Neural crest cell (in vitro differentiated cells): Measurements from ENCODE around the gene GABRG3. TPM values are rescaled to one million over a fixed set of nuclear protein-coding genes. Genes with fewer than 3 reads are reported as not detected.

Source experiments
- DNase-seq: peaks from one replicate; pipeline ENCODE4 v3.0.0; 2021; ENCODE audit warnings: low read depth, mixed read lengths, low spot score
- H3K27ac Mint-ChIP-seq: one replicate; pipeline ENCODE4 v1.8.0; 2021; ENCODE audit warnings: mild to moderate bottlenecking, mixed read lengths; ENCODE audit not compliant: unreplicated experiment
- H3K27me3 Mint-ChIP-seq: 2 replicates; pipeline ENCODE4 v1.8.0; 2021; ENCODE audit warnings: low read depth, mild to moderate bottlenecking, mixed read lengths
- H3K36me3 Mint-ChIP-seq: 2 replicates; pipeline ENCODE4 v1.8.0; 2021; ENCODE audit warnings: low read depth, mild to moderate bottlenecking, mixed read lengths
- H3K4me1 Mint-ChIP-seq: 2 replicates; pipeline ENCODE4 v1.8.0; 2021; ENCODE audit warnings: mixed read lengths
- H3K4me3 Mint-ChIP-seq: one replicate; pipeline ENCODE4 v1.8.0; 2021; ENCODE audit warnings: mild to moderate bottlenecking, mixed read lengths
- H3K9me3 Mint-ChIP-seq: 2 replicates; pipeline ENCODE4 v1.8.0; 2021; ENCODE audit warnings: mixed read lengths
- CTCF ChIP-seq: fragments of 200-600 bp; sonication (generic); conservative IDR thresholded peaks from 2 replicates; pipeline ENCODE4 v1.5.0; 2021; ENCODE audit warnings: antibody characterized with exemption, mild to moderate bottlenecking
- total RNA-seq: library from RNA; stranded (reverse); gene quantifications from 2 replicates; pipeline ENCODE4 v1.2.1, GENCODE V29; 2021

The GABRG3 gene
- total RNA-seq, 1 donor from 2014 or later = 4.5 TPM

- Mint-ChIP-seq H3K9me3 (no peaks in the 10 kb centered on the region), H3K27me3 (no peaks in the 10 kb centered on the region), H3K4me1 (peaks cover under 1% of the 10 kb centered on the region), H3K27ac (no peak overlapping the region), H3K36me3 (no peaks in the 10 kb centered on the region), H3K4me3 (no peak overlapping the region)
- DNase-seq = no peak
- TF ChIP-seq CTCF = no peak
Observed at GRCh38 chr15:27244047-27244446, 273.1 kb downstream of the GABRG3 start.

GRCh38 chr15:27248251-27248650 lies 277.3 kb downstream of the GABRG3 start:
- DNase-seq = no peak
- no peaks in the 10 kb centered on the region for H3K36me3 Mint-ChIP-seq
- TF ChIP-seq CTCF = no peak
- no peaks in the 10 kb centered on the region for H3K9me3 Mint-ChIP-seq
- no peak overlapping the region for H3K27ac Mint-ChIP-seq
- H3K4me3 Mint-ChIP-seq = no peak overlapping the region
- no peaks in the 10 kb centered on the region for H3K27me3 Mint-ChIP-seq
- H3K4me1 Mint-ChIP-seq = peaks cover 4% of the 10 kb centered on the region

DNA sequence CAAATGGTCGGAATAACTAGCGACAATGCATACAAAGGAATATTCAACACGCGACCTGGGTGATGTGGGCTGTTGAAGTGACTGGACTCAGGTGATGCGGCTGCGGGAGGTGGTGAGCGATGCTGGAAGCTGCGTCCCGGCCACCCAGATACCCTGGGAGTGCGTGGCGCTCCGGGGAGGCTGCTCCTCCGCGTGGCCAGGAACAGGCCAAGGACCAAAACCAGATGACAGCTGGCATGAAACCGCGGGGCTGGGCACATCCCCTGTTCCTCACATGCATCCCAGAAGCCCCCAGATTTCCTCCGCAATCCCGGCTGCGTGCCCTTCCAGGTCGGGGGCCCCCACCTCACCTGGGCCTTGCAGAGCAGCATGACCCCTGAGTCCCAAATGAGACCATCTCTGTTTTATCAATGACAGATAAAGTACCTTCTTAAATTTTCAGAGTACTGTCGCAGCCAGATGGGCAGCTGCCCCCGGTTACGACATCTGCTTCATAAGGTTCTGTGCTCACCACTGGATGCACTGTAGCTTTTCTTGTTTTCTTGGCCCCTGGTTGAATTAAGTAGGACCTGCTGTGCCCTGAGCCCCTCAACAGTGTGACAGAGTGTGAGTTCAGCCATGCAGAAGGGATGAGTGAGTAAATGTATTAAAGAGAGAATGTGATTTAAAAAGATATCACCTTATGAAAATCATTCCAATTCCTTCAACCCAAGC lies 278.2 kb downstream of the GABRG3 start:
- no peak for TF ChIP-seq CTCF
- Mint-ChIP-seq H3K27ac (peak overlapping the region; percentile 78), H3K36me3 (no peaks in the 10 kb centered on the region), H3K27me3 (no peaks in the 10 kb centered on the region), H3K4me3 (no peak overlapping the region), H3K4me1 (peaks cover 4% of the 10 kb centered on the region), H3K9me3 (no peaks in the 10 kb centered on the region)
- DNase-seq = no peak

- peak overlapping the region; percentile 78 for H3K27ac Mint-ChIP-seq
- H3K4me1 Mint-ChIP-seq = peaks cover 4% of the 10 kb centered on the region
- no peaks in the 10 kb centered on the region for H3K9me3 Mint-ChIP-seq
- no peaks in the 10 kb centered on the region for H3K27me3 Mint-ChIP-seq
- TF ChIP-seq CTCF = no peak
- no peak overlapping the region for H3K4me3 Mint-ChIP-seq
- no peaks in the 10 kb centered on the region for H3K36me3 Mint-ChIP-seq
- DNase-seq = no peak
Observed at GRCh38 chr15:27249760-27250109, 278.8 kb downstream of the GABRG3 start.

GRCh38 chr15:27250223-27250622 lies 279.2 kb downstream of the GABRG3 start:
- H3K9me3 Mint-ChIP-seq = no peaks in the 10 kb centered on the region
- H3K4me3 Mint-ChIP-seq = no peak overlapping the region
- no peak overlapping the region for H3K27ac Mint-ChIP-seq
- peaks cover 4% of the 10 kb centered on the region for H3K4me1 Mint-ChIP-seq
- no peaks in the 10 kb centered on the region for H3K36me3 Mint-ChIP-seq
- no peaks in the 10 kb centered on the region for H3K27me3 Mint-ChIP-seq
- DNase-seq = no peak
- TF ChIP-seq CTCF = no peak
